ENCODE results near the gene COASY. TPM values are rescaled to one million over a fixed set of nuclear protein-coding genes. Genes with fewer than 3 reads are reported as not detected.
"Not testable (repeated sequence)": the region's sequence is repeated elsewhere in the genome, so short reads cannot be mapped to it uniquely, and the experiment has no call there.

COASY gene
- total RNA-seq, 2 donors from 2014 or later = 20.8 to 21.1 TPM

GRCh38 chr17:42536372-42537155, 25.4 kb upstream of the COASY start:
- peaks cover 18% of the 10 kb centered on the region for H3K36me3 ChIP-seq
- peak overlapping the region; percentile 83 for H3K4me3 ChIP-seq
- no peaks in the 10 kb centered on the region for H3K9me3 ChIP-seq
- ATAC-seq (ENCODE audit: insufficient number of reproducible peaks, low FRiP score, low read depth) = peak; percentile 70
- peak; percentile 52 for DNase-seq (ENCODE audit: low spot score)
- H3K27ac ChIP-seq = peak overlapping the region; percentile 82 to 92
- H3K27me3 ChIP-seq (replicated peaks; ENCODE audit: insufficient read depth) = no peaks in the 10 kb centered on the region
- no peak for TF ChIP-seq CTCF (IDR thresholded peaks at IDR 0.05)
- peaks cover 11 to 24% of the 10 kb centered on the region in 2 donors for H3K4me1 ChIP-seq (ENCODE audit: control insufficient read depth in 1 of 2, low read depth in 2 of 2)

- H3K4me1 ChIP-seq (ENCODE audit: control insufficient read depth in 1 of 2, low read depth in 2 of 2) = peaks cover 11 to 21% of the 10 kb centered on the region in 2 donors
- ATAC-seq (ENCODE audit: insufficient number of reproducible peaks, low FRiP score, low read depth) (no peak), DNase-seq (ENCODE audit: low spot score) (no peak)
- peak overlapping the region; percentile 83 for H3K4me3 ChIP-seq
- no peaks in the 10 kb centered on the region for H3K9me3 ChIP-seq
- peaks cover 21% of the 10 kb centered on the region for H3K36me3 ChIP-seq
- TF ChIP-seq CTCF (IDR thresholded peaks at IDR 0.05) = no peak
- peak overlapping the region; percentile 82 to 92 for H3K27ac ChIP-seq
- H3K27me3 ChIP-seq (replicated peaks; ENCODE audit: insufficient read depth) = no peaks in the 10 kb centered on the region
Measured at GRCh38 chr17:42537156-42537805, 24.7 kb upstream of the COASY start.

- TF ChIP-seq CTCF (IDR thresholded peaks at IDR 0.05) = no peak
- no peak overlapping the region for H3K4me3 ChIP-seq
- H3K4me1 ChIP-seq (ENCODE audit: control insufficient read depth in 1 of 2, low read depth in 2 of 2) = peaks cover 11 to 21% of the 10 kb centered on the region in 2 donors
- H3K9me3 ChIP-seq = no peaks in the 10 kb centered on the region
- H3K27ac ChIP-seq = no peak overlapping the region
- peaks cover 28% of the 10 kb centered on the region for H3K36me3 ChIP-seq
- DNase-seq (ENCODE audit: low spot score) = no peak
- no peak for ATAC-seq (ENCODE audit: insufficient number of reproducible peaks, low FRiP score, low read depth)
- H3K27me3 ChIP-seq (replicated peaks; ENCODE audit: insufficient read depth) = no peaks in the 10 kb centered on the region
Measured at GRCh38 chr17:42537826-42538451, 24.0 kb upstream of the COASY start.

GRCh38 chr17:42538482-42538881, 23.5 kb upstream of the COASY start:
- Histone ChIP-seq H3K27ac (no peak overlapping the region), H3K27me3 (replicated peaks; ENCODE audit: insufficient read depth) (no peaks in the 10 kb centered on the region), H3K4me1 (ENCODE audit: control insufficient read depth in 1 of 2, low read depth in 2 of 2) (peaks cover 11 to 21% of the 10 kb centered on the region in 2 donors), H3K36me3 (peaks cover 32% of the 10 kb centered on the region), H3K9me3 (no peaks in the 10 kb centered on the region), H3K4me3 (no peak overlapping the region)
- no peak for ATAC-seq (ENCODE audit: insufficient number of reproducible peaks, low FRiP score, low read depth)
- no peak for TF ChIP-seq CTCF (IDR thresholded peaks at IDR 0.05)
- no peak for DNase-seq (ENCODE audit: low spot score)

GRCh38 chr17:42540558-42540957, 21.4 kb upstream of the COASY start:
- not testable (repeated sequence) for H3K4me3 ChIP-seq; H3K27me3 ChIP-seq (replicated peaks; ENCODE audit: insufficient read depth); ATAC-seq (ENCODE audit: insufficient number of reproducible peaks, low FRiP score, low read depth); DNase-seq (ENCODE audit: low spot score); H3K9me3 ChIP-seq; H3K27ac ChIP-seq
- peaks cover 32% of the 10 kb centered on the region for H3K36me3 ChIP-seq
- peaks cover 6 to 16% of the 10 kb centered on the region in 2 donors for H3K4me1 ChIP-seq (ENCODE audit: control insufficient read depth in 1 of 2, low read depth in 2 of 2)

Measured in thoracic aorta (tissue), 2 donors.